Endodermal cell (in vitro differentiated cells): Measurements from ENCODE around the gene HLA-DPB1. TPM values are rescaled to one million over a fixed set of nuclear protein-coding genes. Genes with fewer than 3 reads are reported as not detected.

Experiments
- DNase-seq: peaks from one replicate; pipeline ENCODE4 v3.0.0-alpha.2; 2017
- H3K27ac ChIP-seq: 2 replicates; pipeline ENCODE4 v1.5.1; 2013; ENCODE audit warnings: mild to moderate bottlenecking, low read depth, low read length, moderate library complexity
- H3K27me3 ChIP-seq: 2 replicates; pipeline ENCODE4 v1.6.1; 2013; ENCODE audit warnings: mild to moderate bottlenecking, low read length, moderate library complexity; ENCODE audit not compliant: insufficient read depth, control insufficient read depth, poor library complexity, severe bottlenecking
- H3K36me3 ChIP-seq: 2 replicates; pipeline ENCODE4 v1.7.0; 2013; ENCODE audit warnings: mild to moderate bottlenecking, low read length, moderate library complexity; ENCODE audit not compliant: control insufficient read depth, insufficient read depth
- H3K4me1 ChIP-seq: one replicate; pipeline ENCODE4 v1.7.0; 2013; ENCODE audit warnings: low read length; ENCODE audit not compliant: control insufficient read depth, insufficient read depth
- H3K4me3 ChIP-seq: 2 replicates; pipeline ENCODE4 v1.5.1; 2013; ENCODE audit warnings: mild to moderate bottlenecking, low read length, moderate library complexity
- H3K9ac ChIP-seq: 2 replicates; pipeline ENCODE4 v1.6.1; 2013; ENCODE audit warnings: mild to moderate bottlenecking, low read length, moderate library complexity; ENCODE audit not compliant: poor library complexity, severe bottlenecking; ENCODE audit errors: extremely low read depth
- H3K9me3 ChIP-seq: 2 replicates; pipeline ENCODE4 v1.6.1; 2013; ENCODE audit warnings: mild to moderate bottlenecking, low read length, moderate library complexity; ENCODE audit not compliant: control insufficient read depth
- H3K27ac Mint-ChIP-seq: 2 replicates; pipeline ENCODE4 v1.8.0; 2020; ENCODE audit warnings: mixed read lengths
- H3K27me3 Mint-ChIP-seq: 2 replicates; pipeline ENCODE4 v1.8.0; 2021; ENCODE audit warnings: mild to moderate bottlenecking, mixed read lengths; ENCODE audit not compliant: insufficient read depth
- H3K36me3 Mint-ChIP-seq: 2 replicates; pipeline ENCODE4 v1.8.0; 2020; ENCODE audit warnings: low read depth, mixed read lengths
- H3K4me1 Mint-ChIP-seq: 2 replicates; pipeline ENCODE4 v1.8.0; 2020; ENCODE audit warnings: mixed read lengths
- H3K4me3 Mint-ChIP-seq: 2 replicates; pipeline ENCODE4 v1.8.0; 2020; ENCODE audit warnings: mild to moderate bottlenecking, moderate library complexity, mixed read lengths
- H3K9me3 Mint-ChIP-seq: 2 replicates; pipeline ENCODE4 v1.8.0; 2020; ENCODE audit warnings: mild to moderate bottlenecking, mixed read lengths
- WGBS, 2 experiments: methylation state at CpG; one replicate each; pipeline versions ENCODE4 v1.1.5 to v1.1.7; 2013; ENCODE audit warnings: missing lambda C conversion rate in 2 of 2, mixed read lengths in 1 of 2; ENCODE audit not compliant: insufficient coverage in 1 of 2, insufficient read length in 1 of 2; 5-methylcytosine and 5-hydroxymethylcytosine counted together
- total RNA-seq, 2 donors: library from RNA; stranded (reverse); fragmentation: NEBNext Ultra II Directional in 1 of 2; extraction: Animal tissue kit (Norgen Biotek cat#: 25700) in 1 of 2; gene quantifications; 2 replicates in 1 of 2; 3 replicates in 1 of 2; pipeline ENCODE4 v1.2.1, GENCODE V29; 2021
- TF ChIP-seq, protein P1 (sequence below): fragments of 200-600 bp; sonication (generic); conservative IDR thresholded peaks from 2 replicates; pipeline ENCODE4 v1.5.0; 2021; ENCODE audit warnings: antibody characterized with exemption, mild to moderate bottlenecking

The HLA-DPB1 gene
- total RNA-seq, 2 donors from 2014 or later, result 13.5 to 20.6 TPM

DNA sequence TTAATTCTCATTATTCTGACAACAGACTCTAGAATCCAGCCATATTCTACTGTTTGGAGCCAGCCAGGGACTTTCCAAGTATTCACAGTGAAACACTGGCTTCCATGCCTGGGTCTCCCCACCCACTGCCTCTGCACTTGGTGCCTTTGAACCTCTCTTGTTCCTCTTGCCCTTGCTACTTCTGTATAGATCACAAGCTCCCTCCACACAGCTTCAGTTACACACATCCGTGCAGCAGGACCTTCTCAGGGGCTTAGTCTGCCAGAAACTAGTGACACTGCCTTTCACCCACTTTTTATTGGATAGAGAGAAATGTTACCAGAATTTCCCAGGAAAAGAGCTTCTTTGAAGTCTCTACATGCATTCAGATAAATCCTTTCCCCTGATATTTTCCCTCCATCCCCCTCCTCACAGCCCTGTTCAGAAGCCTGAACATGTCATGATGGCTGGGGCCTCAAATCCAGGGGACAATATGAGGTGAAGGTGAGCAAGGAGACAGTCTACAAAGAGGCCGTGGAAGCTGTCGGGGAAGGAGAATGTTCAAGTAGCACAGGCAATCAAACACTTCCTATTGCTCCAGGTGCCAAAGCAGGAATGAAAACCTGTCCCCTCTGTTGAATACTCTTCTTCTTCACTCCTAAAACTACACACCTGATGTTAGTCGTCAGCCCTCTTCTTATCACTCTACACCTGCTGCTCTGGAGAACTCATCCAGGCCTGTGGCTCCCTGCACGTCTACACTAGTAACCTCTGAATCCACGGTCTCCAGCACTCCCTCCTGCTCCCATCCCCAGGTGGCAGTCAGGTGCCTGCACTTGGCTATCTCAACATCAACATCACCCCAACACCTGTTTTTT lies 46.2 kb upstream of the HLA-DPB1 start:
- Mint-ChIP-seq H3K27ac (no peak overlapping the region), H3K4me3 (no peak overlapping the region), H3K9me3 (no peaks in the 10 kb centered on the region), H3K4me1 (no peaks in the 10 kb centered on the region), H3K36me3 (no peaks in the 10 kb centered on the region), H3K27me3 (peaks cover 35% of the 10 kb centered on the region)
- H3K9me3 ChIP-seq, result peaks cover 3% of the 10 kb centered on the region
- no peaks in the 10 kb centered on the region for H3K4me1 ChIP-seq
- H3K9ac ChIP-seq, result no peak overlapping the region
- H3K27ac ChIP-seq, result no peak overlapping the region
- DNase-seq, result no peak
- peaks cover 27% of the 10 kb centered on the region for H3K27me3 ChIP-seq
- no peaks in the 10 kb centered on the region for H3K36me3 ChIP-seq
- TF ChIP-seq, protein P1, sequence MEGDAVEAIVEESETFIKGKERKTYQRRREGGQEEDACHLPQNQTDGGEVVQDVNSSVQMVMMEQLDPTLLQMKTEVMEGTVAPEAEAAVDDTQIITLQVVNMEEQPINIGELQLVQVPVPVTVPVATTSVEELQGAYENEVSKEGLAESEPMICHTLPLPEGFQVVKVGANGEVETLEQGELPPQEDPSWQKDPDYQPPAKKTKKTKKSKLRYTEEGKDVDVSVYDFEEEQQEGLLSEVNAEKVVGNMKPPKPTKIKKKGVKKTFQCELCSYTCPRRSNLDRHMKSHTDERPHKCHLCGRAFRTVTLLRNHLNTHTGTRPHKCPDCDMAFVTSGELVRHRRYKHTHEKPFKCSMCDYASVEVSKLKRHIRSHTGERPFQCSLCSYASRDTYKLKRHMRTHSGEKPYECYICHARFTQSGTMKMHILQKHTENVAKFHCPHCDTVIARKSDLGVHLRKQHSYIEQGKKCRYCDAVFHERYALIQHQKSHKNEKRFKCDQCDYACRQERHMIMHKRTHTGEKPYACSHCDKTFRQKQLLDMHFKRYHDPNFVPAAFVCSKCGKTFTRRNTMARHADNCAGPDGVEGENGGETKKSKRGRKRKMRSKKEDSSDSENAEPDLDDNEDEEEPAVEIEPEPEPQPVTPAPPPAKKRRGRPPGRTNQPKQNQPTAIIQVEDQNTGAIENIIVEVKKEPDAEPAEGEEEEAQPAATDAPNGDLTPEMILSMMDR, result peak; percentile 29
- WGBS, 2 experiments, result 70 to 81% methylated on average over 3 to 6 of the region's 6 CpGs
- H3K4me3 ChIP-seq, result no peak overlapping the region

DNA sequence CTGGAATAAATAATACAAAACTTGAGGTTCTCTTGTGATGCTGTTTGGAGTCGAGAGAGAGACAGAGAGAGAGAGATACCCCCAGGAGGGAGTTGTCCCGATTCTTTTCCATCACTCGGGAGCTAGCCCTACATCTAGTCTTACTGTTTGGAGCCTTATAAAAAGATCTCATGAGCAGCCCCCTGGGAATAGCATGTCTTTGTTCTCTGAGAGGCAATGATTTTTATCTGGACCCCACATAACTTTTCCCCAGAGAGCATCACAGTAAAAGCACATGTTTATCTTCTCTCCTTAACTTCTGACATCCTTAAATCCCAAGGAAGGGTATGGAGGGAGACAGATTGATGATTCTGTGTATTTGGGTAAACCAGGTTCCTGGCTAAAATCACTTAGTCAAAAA lies 45.5 kb upstream of the HLA-DPB1 start:
- Mint-ChIP-seq H3K9me3 (no peaks in the 10 kb centered on the region), H3K27ac (no peak overlapping the region), H3K4me1 (no peaks in the 10 kb centered on the region), H3K36me3 (no peaks in the 10 kb centered on the region), H3K4me3 (no peak overlapping the region), H3K27me3 (peaks cover 31% of the 10 kb centered on the region)
- no peaks in the 10 kb centered on the region for H3K36me3 ChIP-seq
- H3K4me3 ChIP-seq, result no peak overlapping the region
- H3K9me3 ChIP-seq, result peaks cover 9% of the 10 kb centered on the region
- no peak overlapping the region for H3K9ac ChIP-seq
- TF ChIP-seq, protein P1, result no peak
- no peak overlapping the region for H3K27ac ChIP-seq
- no peak for DNase-seq
- H3K4me1 ChIP-seq, result no peaks in the 10 kb centered on the region
- 61 to 62% methylated on average over 3 of the region's 3 CpGs for WGBS, 2 experiments
- H3K27me3 ChIP-seq, result peaks cover 23% of the 10 kb centered on the region

DNA sequence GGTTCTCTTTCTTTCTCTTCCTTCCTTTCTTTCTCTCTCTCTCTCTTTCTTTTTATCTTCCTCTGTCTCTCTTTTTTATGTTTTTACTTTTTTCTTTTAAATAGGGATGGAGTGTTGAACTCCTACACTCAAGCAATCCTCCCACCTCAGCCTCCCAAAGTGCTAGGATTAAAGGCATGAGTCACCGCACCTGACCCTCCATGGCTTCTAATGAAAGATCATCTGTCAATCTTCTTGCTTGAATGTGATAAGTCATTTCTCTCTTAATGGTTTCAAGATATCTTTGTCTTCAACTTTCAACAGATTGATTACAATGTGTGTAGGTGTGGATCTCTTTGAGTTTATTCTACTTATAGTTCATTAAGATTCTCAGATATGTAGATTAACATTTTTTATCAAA lies 41.2 kb upstream of the HLA-DPB1 start:
- Mint-ChIP-seq H3K4me1 (no peaks in the 10 kb centered on the region), H3K36me3 (no peaks in the 10 kb centered on the region), H3K4me3 (no peak overlapping the region), H3K27ac (no peak overlapping the region), H3K27me3 (peaks cover 23% of the 10 kb centered on the region), H3K9me3 (no peaks in the 10 kb centered on the region)
- H3K27ac ChIP-seq, result no peak overlapping the region
- DNase-seq, result no peak
- TF ChIP-seq, protein P1, result no peak
- no peak overlapping the region for H3K9ac ChIP-seq
- no peaks in the 10 kb centered on the region for H3K36me3 ChIP-seq
- H3K27me3 ChIP-seq, result no peaks in the 10 kb centered on the region
- 89 to 100% methylated on average over 1 of the region's 1 CpG for WGBS, 2 experiments
- H3K4me1 ChIP-seq, result no peaks in the 10 kb centered on the region
- H3K9me3 ChIP-seq, result peaks cover 9% of the 10 kb centered on the region
- H3K4me3 ChIP-seq, result no peak overlapping the region
